H1 (cell line): Measurements from ENCODE around the gene WDR45B. TPM values are rescaled to one million over a fixed set of nuclear protein-coding genes. Genes with fewer than 3 reads are reported as not detected.

Source experiments
- CTCF ChIA-PET: fragments of 300-600 bp; sonication (Branson Sonifier 250); formaldehyde crosslinking; loops from one replicate; lab custom pipeline; 2021; ENCODE audit not compliant: partially characterized antibody; lab: Charles Lee
- POLR2A ChIA-PET: fragments of 300-600 bp; sonication (Branson Sonifier 250); formaldehyde crosslinking; loops from one replicate; lab custom pipeline; 2021; ENCODE audit warnings: inconsistent platforms; ENCODE audit not compliant: partially characterized antibody; lab: Charles Lee
- DNase-seq, 2 experiments: peaks; one replicate each; pipeline versions ENCODE4 v3.0.0 to v3.0.0-alpha.2; 2010 to 2022; ENCODE audit warnings: low spot score in 2 of 2, low read depth in 1 of 2, mixed read lengths in 1 of 2
- FAIRE-seq: peaks from 2 replicates; lab custom pipeline; 2011; peaks lifted over from hg19 to GRCh38; lab: Jason Lieb, UNC
- H2AFZ ChIP-seq: 2 replicates; pipeline ENCODE4 v1.8.1; 2012; ENCODE audit warnings: low read length, inconsistent platforms
- H2AK5ac ChIP-seq: 2 replicates; pipeline ENCODE4 v1.6.1; 2013; ENCODE audit warnings: low read depth, low read length
- H2BK120ac ChIP-seq: replicated peaks from 2 replicates; pipeline ENCODE3; 2013; ENCODE audit warnings: low read depth, low read length, inconsistent platforms
- H2BK12ac ChIP-seq: 2 replicates; pipeline ENCODE4 v1.6.1; 2013; ENCODE audit warnings: low read depth, low read length
- H2BK15ac ChIP-seq: 2 replicates; pipeline ENCODE4 v1.6.1; 2013; ENCODE audit warnings: low read length
- H2BK20ac ChIP-seq: 2 replicates; pipeline ENCODE4 v1.6.1; 2013; ENCODE audit warnings: low read length
- H2BK5ac ChIP-seq: 2 replicates; pipeline ENCODE4 v1.6.1; 2013; ENCODE audit warnings: low read depth, low read length
- H3K14ac ChIP-seq: 2 replicates; pipeline ENCODE4 v1.6.1; 2013; ENCODE audit warnings: inconsistent platforms; ENCODE audit not compliant: insufficient read length
- H3K18ac ChIP-seq: 2 replicates; pipeline ENCODE4 v1.6.1; 2013; ENCODE audit warnings: low read length; ENCODE audit errors: extremely low read depth
- H3K23ac ChIP-seq: 2 replicates; pipeline ENCODE4 v1.6.1; 2013; ENCODE audit warnings: inconsistent platforms; ENCODE audit not compliant: insufficient read length
- H3K23me2 ChIP-seq: 2 replicates; pipeline ENCODE4 v1.6.1; 2013; ENCODE audit warnings: low read depth, low read length
- H3K27ac ChIP-seq: 2 replicates; pipeline ENCODE4 v1.6.1; 2011; ENCODE audit warnings: low read depth, low read length, inconsistent platforms
- H3K27me3 ChIP-seq, 4 experiments: replicated peaks in 1 of 4; 1 replicate in 1 of 4; 2 replicates in 3 of 4; pipeline versions ENCODE4 v1.6.1 to v1.8.1; 2011 to 2013; ENCODE audit warnings: low read length in 3 of 4, mild to moderate bottlenecking in 3 of 4, inconsistent platforms in 2 of 4, mixed read lengths in 2 of 4, moderate library complexity in 1 of 4; ENCODE audit not compliant: control insufficient read depth in 3 of 4, insufficient read depth in 3 of 4; ENCODE audit errors: extremely low read depth in 1 of 4
- H3K36me3 ChIP-seq, 4 experiments: 2 replicates each; pipeline versions ENCODE4 v1.6.1 to v1.8.1; 2011 to 2013; ENCODE audit warnings: mild to moderate bottlenecking in 4 of 4, low read length in 3 of 4, moderate library complexity in 2 of 4, control low read depth in 1 of 4, inconsistent platforms in 1 of 4; ENCODE audit not compliant: insufficient read depth in 4 of 4, control insufficient read depth in 2 of 4
- H3K4ac ChIP-seq: replicated peaks from 2 replicates; pipeline ENCODE3; 2013; ENCODE audit warnings: low read length, low read depth, mixed read lengths, inconsistent platforms; ENCODE audit not compliant: insufficient read length
- H3K4me1 ChIP-seq, 4 experiments: replicated peaks in 1 of 4; 1 replicate in 1 of 4; 2 replicates in 3 of 4; pipeline versions ENCODE4 v1.6.1 to v1.8.1; 2011 to 2013; ENCODE audit warnings: low read length in 3 of 4, inconsistent platforms in 2 of 4, mixed read lengths in 1 of 4; ENCODE audit not compliant: insufficient read depth in 4 of 4, control insufficient read depth in 3 of 4
- H3K4me2 ChIP-seq, 2 experiments: 2 replicates each; pipeline versions ENCODE4 v1.6.1 to v1.8.1; 2011 to 2013; ENCODE audit warnings: low read depth in 2 of 2, low read length in 2 of 2, control low read depth in 1 of 2, inconsistent platforms in 1 of 2, mild to moderate bottlenecking in 1 of 2; ENCODE audit not compliant: insufficient read depth in 1 of 2
- H3K4me3 ChIP-seq, 4 experiments: fragments of 200-600, 300-600 bp in 1 of 4; sonication (generic), shearing (Covaris generic), sonication (Bioruptor Twin) in 1 of 4; 2 replicates each; pipeline versions ENCODE4 v1.5.1 to v1.8.1; 2011 to 2016; ENCODE audit warnings: low read length in 4 of 4, low read depth in 3 of 4, control low read depth in 2 of 4, inconsistent platforms in 2 of 4, mild to moderate bottlenecking in 2 of 4, mixed read lengths in 1 of 4, moderate library complexity in 1 of 4; ENCODE audit not compliant: insufficient read depth in 2 of 4; ENCODE audit errors: extremely low read depth in 1 of 4
- H3K56ac ChIP-seq: replicated peaks from 2 replicates; pipeline ENCODE3; 2013; ENCODE audit warnings: low read depth, mild to moderate bottlenecking, mixed read lengths, low read length, inconsistent platforms; ENCODE audit not compliant: insufficient read length
- H3K79me1 ChIP-seq: 2 replicates; pipeline ENCODE4 v1.6.1; 2013; ENCODE audit warnings: low read depth, low read length, control low read depth
- H3K79me2 ChIP-seq, 2 experiments: 2 replicates each; pipeline versions ENCODE4 v1.6.1 to v1.8.1; 2012 to 2013; ENCODE audit warnings: low read length in 2 of 2, mild to moderate bottlenecking in 2 of 2, inconsistent platforms in 1 of 2; ENCODE audit not compliant: insufficient read depth in 2 of 2, control insufficient read depth in 1 of 2
- H3K9ac ChIP-seq, 4 experiments: replicated peaks in 1 of 4; 1 replicate in 1 of 4; 2 replicates in 3 of 4; pipeline versions ENCODE4 v1.6.1 to v1.8.1; 2011 to 2013; ENCODE audit warnings: low read depth in 3 of 4, low read length in 3 of 4, control low read depth in 2 of 4, mild to moderate bottlenecking in 2 of 4, moderate library complexity in 2 of 4, inconsistent platforms in 1 of 4; ENCODE audit errors: extremely low read depth in 1 of 4
- H3K9me3 ChIP-seq, 2 experiments: 2 replicates each; pipeline versions ENCODE4 v1.6.1 to v1.8.1; 2012 to 2013; ENCODE audit warnings: mild to moderate bottlenecking in 2 of 2, moderate library complexity in 2 of 2, control low read depth in 1 of 2, inconsistent platforms in 1 of 2, low read depth in 1 of 2, low read length in 1 of 2, mixed read lengths in 1 of 2; ENCODE audit not compliant: insufficient read depth in 2 of 2
- H4K20me1 ChIP-seq, 2 experiments: replicated peaks in 1 of 2; 2 replicates each; pipeline versions ENCODE3 to v1.8.1; 2011 to 2013; ENCODE audit warnings: inconsistent platforms in 2 of 2, low read length in 2 of 2, mild to moderate bottlenecking in 1 of 2; ENCODE audit not compliant: insufficient read depth in 2 of 2, control insufficient read depth in 1 of 2
- H4K5ac ChIP-seq: 2 replicates; pipeline ENCODE4 v1.6.1; 2013; ENCODE audit warnings: low read length, low read depth, mixed read lengths, inconsistent platforms; ENCODE audit not compliant: insufficient read length
- H4K8ac ChIP-seq: 2 replicates; pipeline ENCODE4 v1.8.0; 2013; ENCODE audit warnings: mild to moderate bottlenecking, moderate library complexity, low read length, inconsistent platforms; ENCODE audit not compliant: insufficient read depth; ENCODE audit errors: extremely low read depth
- H4K91ac ChIP-seq: replicated peaks from 2 replicates; pipeline ENCODE3; 2013; ENCODE audit warnings: low read length, mixed read lengths, inconsistent platforms; ENCODE audit not compliant: insufficient read length
- BRCA1 ChIP-seq: IDR thresholded peaks from 2 replicates; pipeline ENCODE4 v1.6.1; 2012; ENCODE audit warnings: low read depth, low read length, improper control_type of control experiment
- EZH2 ChIP-seq: fragments of 200-600 bp; sonication (generic); IDR thresholded peaks from 2 replicates; pipeline ENCODE4 v1.7.1; 2012; ENCODE audit warnings: low read depth, mild to moderate bottlenecking, moderate library complexity, low read length, inconsistent platforms; ENCODE audit not compliant: severe bottlenecking
- JUN ChIP-seq: IDR thresholded peaks from 2 replicates; pipeline ENCODE4 v1.6.1; 2011; ENCODE audit warnings: low read depth, mild to moderate bottlenecking, improper control_type of control experiment, low read length
- KDM1A ChIP-seq: fragments of 200-600, 300-600 bp; sonication (generic); IDR thresholded peaks from 2 replicates; pipeline ENCODE4 v1.7.1; 2016; ENCODE audit warnings: mild to moderate bottlenecking, low read length, borderline replicate concordance
- NRF1 ChIP-seq: IDR thresholded peaks from 2 replicates; pipeline ENCODE4 v1.6.1; 2011; ENCODE audit warnings: mild to moderate bottlenecking, low read depth, low read length, improper control_type of control experiment
- POLR2A ChIP-seq, 2 experiments: IDR thresholded peaks; 1 replicate in 1 of 2; 2 replicates in 1 of 2; pipeline ENCODE4 v1.6.1; 2011; ENCODE audit warnings: low read depth in 2 of 2, low read length in 2 of 2, mild to moderate bottlenecking in 2 of 2; ENCODE audit errors: control extremely low read depth in 1 of 2
- SUZ12 ChIP-seq: fragments of 200-600 bp; sonication (generic); IDR thresholded peaks from 2 replicates; pipeline ENCODE4 v1.6.1; 2012; ENCODE audit warnings: mild to moderate bottlenecking, inconsistent platforms, low read length, moderate library complexity, mixed read lengths
- TAF7 ChIP-seq: optimal IDR thresholded peaks from 2 replicates; pipeline ENCODE3; 2011; ENCODE audit warnings: low read depth, mild to moderate bottlenecking, inconsistent platforms, low read length, moderate library complexity, borderline replicate concordance
- WGBS, 2 experiments: shearing (Covaris generic) in 1 of 2; methylation state at CpG; one replicate each; pipeline versions ENCODE4 v1.1.6 to v1.1.7; 2013 to 2015; ENCODE audit warnings: low lambda C conversion rate in 2 of 2, mixed read lengths in 2 of 2, inconsistent platforms in 1 of 2, low coverage in 1 of 2, missing lambda C conversion rate in 1 of 2; ENCODE audit not compliant: insufficient replicate concordance in 2 of 2, insufficient coverage in 1 of 2, insufficient read length in 1 of 2; ENCODE audit errors: extremely low coverage in 1 of 2, missing lambda C conversion rate in 1 of 2; 5-methylcytosine and 5-hydroxymethylcytosine counted together
- polyA plus RNA-seq, 7 experiments: library from polyadenylated mRNA; depleted of rRNA in 3 of 7; stranded (reverse) in 5 of 7; unstranded in 2 of 7; fragments of >200 nt in 5 of 7; fragments of 200-250 nt in 2 of 7; gene quantifications; 1 replicate in 5 of 7; 2 replicates in 1 of 7; 4 replicates in 1 of 7; pipeline versions ENCODE4 v1.2.1 to v1.2.3, GENCODE V29; 2011 to 2013; ENCODE audit warnings: missing spikeins in 2 of 7, mixed read lengths in 2 of 7
- total RNA-seq: library from RNA; stranded (reverse); fragmentation: NEBNext Ultra II Directional; extraction: Animal tissue kit (Norgen Biotek cat#: 25700); gene quantifications from 2 replicates; pipeline ENCODE4 v1.2.1, GENCODE V29; 2021
- TF ChIP-seq, protein P1 (sequence below), 3 experiments: IDR thresholded peaks; 1 replicate in 2 of 3; 2 replicates in 1 of 3; pipeline versions ENCODE4 v1.5.1 to v1.6.1; 2011; ENCODE audit warnings: low read length in 3 of 3, mild to moderate bottlenecking in 3 of 3, inconsistent platforms in 2 of 3, low read depth in 1 of 3, moderate library complexity in 1 of 3; ENCODE audit not compliant: insufficient read depth in 1 of 3; ENCODE audit errors: control extremely low read depth in 1 of 3
- TF ChIP-seq, protein P2 (sequence below): IDR thresholded peaks from 2 replicates; pipeline ENCODE4 v1.6.1; 2011; ENCODE audit warnings: low read depth, mild to moderate bottlenecking, low read length; ENCODE audit not compliant: insufficient read depth

WDR45B gene
- total and polyA plus RNA-seq, 2 of the 8 experiments (the other 6 are each of a cell fraction or from before 2014, with no cell fraction given) = 82.0 to 100 TPM

DNA sequence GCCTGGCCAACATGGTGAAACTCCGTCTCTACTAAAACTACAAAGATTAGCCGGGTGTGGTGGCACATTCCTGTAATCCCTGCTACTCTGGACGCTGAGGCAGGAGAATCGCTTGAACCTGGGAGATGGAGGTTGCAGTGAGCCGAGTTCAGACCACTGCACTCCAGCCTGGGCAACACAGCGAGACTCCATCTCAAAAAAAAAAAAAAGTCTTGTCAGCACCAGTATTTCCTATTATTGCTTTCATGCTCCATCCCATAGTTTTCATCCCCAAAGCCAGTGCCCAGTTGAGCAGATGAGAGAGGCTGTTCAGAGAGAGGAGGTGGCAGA is 58.4 kb downstream of the WDR45B start:
- Histone ChIP-seq H3K27ac (no peak overlapping the region), H3K4ac (no peak overlapping the region), H3K4me2 (no peak overlapping the region), H4K20me1 (peaks cover 4 to 18% of the 10 kb centered on the region in 2 experiments), H2AK5ac (no peak overlapping the region), H3K4me1 (peaks cover 0 to 9% (median 5%) of the 10 kb centered on the region in 4 experiments; a peak in 5 of 7 replicates), H2BK20ac (no peak overlapping the region), H3K56ac (no peak overlapping the region), H3K23me2 (0 out of 2 replicates have a peak, but pooled peaks cover 3% of the 10 kb centered on the region), H3K36me3 (peaks cover 5 to 35% (median 24%) of the 10 kb centered on the region in 4 experiments), H3K14ac (no peak overlapping the region), H3K18ac (no peak overlapping the region), H2BK15ac (no peak overlapping the region), H3K9me3 (no peaks in the 10 kb centered on the region; a peak in 1 of 4 replicates), H2BK120ac (no peak overlapping the region), H3K9ac (no peak overlapping the region), H3K23ac (no peak overlapping the region), H2BK12ac (no peak overlapping the region), H4K8ac (no peak overlapping the region), H3K79me1 (peaks cover 5% of the 10 kb centered on the region), H4K5ac (no peak overlapping the region), H3K79me2 (no peaks in the 10 kb centered on the region; a peak in 1 of 4 replicates), H4K91ac (no peak overlapping the region), H3K27me3 (no peaks in the 10 kb centered on the region), H2BK5ac (no peak overlapping the region), H3K4me3 (no peak overlapping the region), H2AFZ (no peak overlapping the region)
- 80% methylated on average over 6 of the region's 6 CpGs; no CpG with 5 or more reads in 1 of the 2 experiments for WGBS, 2 experiments
- TF ChIP-seq, protein P1, sequence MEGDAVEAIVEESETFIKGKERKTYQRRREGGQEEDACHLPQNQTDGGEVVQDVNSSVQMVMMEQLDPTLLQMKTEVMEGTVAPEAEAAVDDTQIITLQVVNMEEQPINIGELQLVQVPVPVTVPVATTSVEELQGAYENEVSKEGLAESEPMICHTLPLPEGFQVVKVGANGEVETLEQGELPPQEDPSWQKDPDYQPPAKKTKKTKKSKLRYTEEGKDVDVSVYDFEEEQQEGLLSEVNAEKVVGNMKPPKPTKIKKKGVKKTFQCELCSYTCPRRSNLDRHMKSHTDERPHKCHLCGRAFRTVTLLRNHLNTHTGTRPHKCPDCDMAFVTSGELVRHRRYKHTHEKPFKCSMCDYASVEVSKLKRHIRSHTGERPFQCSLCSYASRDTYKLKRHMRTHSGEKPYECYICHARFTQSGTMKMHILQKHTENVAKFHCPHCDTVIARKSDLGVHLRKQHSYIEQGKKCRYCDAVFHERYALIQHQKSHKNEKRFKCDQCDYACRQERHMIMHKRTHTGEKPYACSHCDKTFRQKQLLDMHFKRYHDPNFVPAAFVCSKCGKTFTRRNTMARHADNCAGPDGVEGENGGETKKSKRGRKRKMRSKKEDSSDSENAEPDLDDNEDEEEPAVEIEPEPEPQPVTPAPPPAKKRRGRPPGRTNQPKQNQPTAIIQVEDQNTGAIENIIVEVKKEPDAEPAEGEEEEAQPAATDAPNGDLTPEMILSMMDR (IDR thresholded peaks at IDR 0.05; ENCODE audit: control extremely low read depth in 1 of 3, insufficient read depth in 1 of 3, low read depth in 1 of 3, low read length in 3 of 3) = no peak
- TF ChIP-seq NRF1 (no peak), BRCA1 (no peak), TAF7 (no peak), KDM1A (no peak), POLR2A (IDR thresholded peaks at IDR 0.05; ENCODE audit: control extremely low read depth in 1 of 2, low read depth in 2 of 2, low read length in 2 of 2) (no peak), EZH2 (no peak), JUN (no peak), SUZ12 (no peak)
- TF ChIP-seq, protein P2, sequence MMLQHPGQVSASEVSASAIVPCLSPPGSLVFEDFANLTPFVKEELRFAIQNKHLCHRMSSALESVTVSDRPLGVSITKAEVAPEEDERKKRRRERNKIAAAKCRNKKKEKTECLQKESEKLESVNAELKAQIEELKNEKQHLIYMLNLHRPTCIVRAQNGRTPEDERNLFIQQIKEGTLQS = no peak
- FAIRE-seq (no peak), DNase-seq (no peak)
- CTCF ChIA-PET = no interaction called here
- POLR2A ChIA-PET = no interaction called here
